Measurements from ENCODE around the gene IL17B. TPM values are rescaled to one million over a fixed set of nuclear protein-coding genes. Genes with fewer than 3 reads are reported as not detected.

Gene IL17B
- total and polyA plus RNA-seq, 2 donors: 0.24 to 1.2 TPM

GRCh38 chr5:149325894-149326293, 53.2 kb downstream of the IL17B start:
- H3K36me3 ChIP-seq (ENCODE audit: control insufficient read depth in 2 of 2, insufficient read depth in 2 of 2, low read length in 1 of 2): no peaks in the 10 kb centered on the region
- H3K27me3 ChIP-seq (ENCODE audit: control insufficient read depth in 2 of 2, insufficient read depth in 1 of 2, low read length in 1 of 2): no peaks in the 10 kb centered on the region
- WGBS: 97% methylated on average over 5 of the region's 5 CpGs
- H3K4me1 ChIP-seq (ENCODE audit: control insufficient read depth in 2 of 2, insufficient read depth in 2 of 2, low read length in 2 of 2): peaks cover 0 to 4% of the 10 kb centered on the region in 2 donors
- H3K9me3 ChIP-seq (ENCODE audit: control insufficient read depth in 2 of 2, insufficient read depth in 1 of 2, low read length in 1 of 2): no peaks in the 10 kb centered on the region
- no peak overlapping the region for H3K4me3 ChIP-seq (ENCODE audit: low read length in 2 of 2)
- no peak for DNase-seq (ENCODE audit: low read depth in 6 of 9, low spot score in 9 of 9)
- no peak overlapping the region for H3K27ac ChIP-seq (ENCODE audit: low read depth in 1 of 2, low read length in 1 of 2)

GRCh38 chr5:149325166-149325735, 53.8 kb downstream of the IL17B start:
- no peaks in the 10 kb centered on the region for H3K27me3 ChIP-seq (ENCODE audit: control insufficient read depth in 2 of 2, insufficient read depth in 1 of 2, low read length in 1 of 2)
- no peaks in the 10 kb centered on the region for H3K36me3 ChIP-seq (ENCODE audit: control insufficient read depth in 2 of 2, insufficient read depth in 2 of 2, low read length in 1 of 2)
- no peak overlapping the region for H3K27ac ChIP-seq (ENCODE audit: low read depth in 1 of 2, low read length in 1 of 2)
- H3K9me3 ChIP-seq (ENCODE audit: control insufficient read depth in 2 of 2, insufficient read depth in 1 of 2, low read length in 1 of 2): no peaks in the 10 kb centered on the region
- no peak for DNase-seq (ENCODE audit: low read depth in 6 of 9, low spot score in 9 of 9)
- no peak overlapping the region for H3K4me3 ChIP-seq (ENCODE audit: low read length in 2 of 2)
- peaks cover 0 to 4% of the 10 kb centered on the region in 2 donors for H3K4me1 ChIP-seq (ENCODE audit: control insufficient read depth in 2 of 2, insufficient read depth in 2 of 2, low read length in 2 of 2)

- WGBS: 93% methylated on average over 2 of the region's 2 CpGs
- H3K27ac ChIP-seq (ENCODE audit: low read depth in 1 of 2, low read length in 1 of 2): no peak overlapping the region
Observed at GRCh38 chr5:149324641-149325040, 54.5 kb downstream of the IL17B start.

More at GRCh38 chr5:149324641-149325040, 54.5 kb downstream of the IL17B start:
- no peak for DNase-seq (ENCODE audit: low read depth in 6 of 9, low spot score in 9 of 9)
- Histone ChIP-seq H3K36me3 (ENCODE audit: control insufficient read depth in 2 of 2, insufficient read depth in 2 of 2, low read length in 1 of 2) (no peaks in the 10 kb centered on the region), H3K9me3 (ENCODE audit: control insufficient read depth in 2 of 2, insufficient read depth in 1 of 2, low read length in 1 of 2) (no peaks in the 10 kb centered on the region), H3K27me3 (ENCODE audit: control insufficient read depth in 2 of 2, insufficient read depth in 1 of 2, low read length in 1 of 2) (no peaks in the 10 kb centered on the region), H3K4me3 (ENCODE audit: low read length in 2 of 2) (no peak overlapping the region), H3K4me1 (ENCODE audit: control insufficient read depth in 2 of 2, insufficient read depth in 2 of 2, low read length in 2 of 2) (peaks cover 0 to 4% of the 10 kb centered on the region in 2 donors)

Other genes starting within 250 kb of the IL17B start
- 1.4 TPM for gene ABLIM3, start 237.8 kb downstream of the IL17B start, total RNA-seq
- 7.3 TPM for gene ABLIM3, start 237.8 kb downstream of the IL17B start, polyA plus RNA-seq
- 8.0 TPM for gene AFAP1L1, start 107.4 kb downstream of the IL17B start, total RNA-seq
- gene AFAP1L1, start 107.4 kb downstream of the IL17B start, polyA plus RNA-seq: 12.6 TPM
- gene GRPEL2, start 33.8 kb downstream of the IL17B start, total RNA-seq: 13.2 TPM
- gene GRPEL2, start 33.8 kb downstream of the IL17B start, polyA plus RNA-seq: 9.5 TPM
- gene PCYOX1L, start 21.2 kb downstream of the IL17B start, total RNA-seq: 8.4 TPM
- gene PCYOX1L, start 21.2 kb downstream of the IL17B start, polyA plus RNA-seq: 19.7 TPM
- gene CSNK1A1, start 172.1 kb upstream of the IL17B start, total RNA-seq: 171 TPM
- gene CSNK1A1, start 172.1 kb upstream of the IL17B start, polyA plus RNA-seq: 91.6 TPM
- 1.1 TPM for gene ARHGEF37, start 202.2 kb upstream of the IL17B start, total RNA-seq
- gene ARHGEF37, start 202.2 kb upstream of the IL17B start, polyA plus RNA-seq: 2.5 TPM